Panc1 (cell line): Measurements from ENCODE around the gene PHF14.

Source experiments
- CTCF ChIP-seq: fragments of 450-650 bp; IDR thresholded peaks from 2 replicates; pipeline ENCODE4 v1.5.1; 2017; ENCODE audit warnings: mild to moderate bottlenecking
- REST ChIP-seq, 2 experiments: IDR thresholded peaks; 2 replicates each; pipeline ENCODE4 v1.6.1; 2011 to 2012; ENCODE audit warnings: low read depth in 2 of 2, control low read depth in 1 of 2, low read length in 1 of 2, mild to moderate bottlenecking in 1 of 2, moderate library complexity in 1 of 2; ENCODE audit not compliant: insufficient read depth in 1 of 2

- TF ChIP-seq CTCF, result no peak
- no peak for TF ChIP-seq REST (IDR thresholded peaks at IDR 0.05; ENCODE audit: insufficient read depth in 1 of 2, low read depth in 2 of 2, low read length in 1 of 2)
Measured at GRCh38 chr7:11079907-11080306, 106.2 kb downstream of the PHF14 start.
